Cardiac septum (tissue), 1 donor: Measurements from ENCODE around the gene ACYP1. TPM values are rescaled to one million over a fixed set of nuclear protein-coding genes. Genes with fewer than 3 reads are reported as not detected.

ENCODE experiments used
- DNase-seq: peaks from one replicate; pipeline ENCODE4 v3.0.0-alpha.2; 2020; ENCODE audit warnings: low spot score
- intact Hi-C: fragments of 100-400 bp; cut with DNase I; formaldehyde crosslinking; loops from one replicate; pipeline ENCODE4 v1.14.0; 2022
- long read RNA-seq: library from polyadenylated mRNA; unstranded; transcript quantifications from one replicate; pipeline ENCODE4 v2.0.0, GENCODE V29; 2021
- total RNA-seq: library from RNA; stranded (reverse); fragmentation: NEBNext Ultra II Directional; extraction: Animal tissue kit (Norgen Biotek cat#: 25700); gene quantifications from one replicate; pipeline ENCODE4 v1.2.1, GENCODE V29; 2021
- donor health status: DM: no; HTN: no; CAD: no.

ACYP1 gene
- 12.2 TPM for total RNA-seq
- long read RNA-seq, transcript ACYP1-201 (3 exons, 627 nt) = major isoform, 6 of 13 reads
- long read RNA-seq, partial matches to known transcripts = 1 of 13 reads
- long read RNA-seq, other reads (novel, unspliced or antisense) = 3 of 13 reads

DNA sequence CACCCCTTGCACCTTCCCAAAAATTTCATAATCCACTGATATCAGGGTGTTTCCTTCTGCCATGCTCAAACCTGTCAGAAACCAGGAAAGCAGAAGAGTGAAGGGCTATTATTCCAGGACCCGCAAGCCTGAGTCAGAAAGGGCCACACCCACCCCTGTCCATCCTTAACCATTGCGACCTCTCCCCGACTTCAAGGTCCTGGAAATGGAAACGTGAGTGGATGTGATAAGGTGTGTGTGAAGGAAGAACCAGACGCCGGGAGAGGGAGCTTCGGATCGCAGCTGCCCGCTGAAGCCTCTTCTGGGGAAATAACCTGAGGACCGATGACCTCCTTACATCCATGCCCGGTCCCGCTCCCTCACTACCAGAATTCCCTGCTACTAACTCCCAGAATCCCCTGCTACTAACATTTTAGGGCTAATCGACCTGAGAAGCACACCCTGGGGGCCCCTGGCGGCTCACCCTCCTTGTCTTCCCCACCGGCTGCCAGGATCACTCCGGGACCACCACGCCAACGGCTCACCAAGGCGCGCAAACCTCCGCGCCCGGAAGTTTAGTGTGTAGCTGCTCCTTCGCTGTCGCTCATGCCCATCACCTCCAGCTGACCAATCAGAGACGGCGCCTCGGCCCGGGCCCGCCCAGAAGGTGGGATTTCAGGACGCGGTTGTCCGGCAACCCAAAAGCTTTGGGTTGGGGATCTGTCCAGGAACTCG, at the start of gene ACYP1:
TSS of gene ACYP1 (minus strand) at position 534 of the 714 bp plus-strand sequence. CDS start at position 63, 471 bp downstream.
- peak; percentile 97 for DNase-seq
- intact Hi-C loops = no loop called here

DNA sequence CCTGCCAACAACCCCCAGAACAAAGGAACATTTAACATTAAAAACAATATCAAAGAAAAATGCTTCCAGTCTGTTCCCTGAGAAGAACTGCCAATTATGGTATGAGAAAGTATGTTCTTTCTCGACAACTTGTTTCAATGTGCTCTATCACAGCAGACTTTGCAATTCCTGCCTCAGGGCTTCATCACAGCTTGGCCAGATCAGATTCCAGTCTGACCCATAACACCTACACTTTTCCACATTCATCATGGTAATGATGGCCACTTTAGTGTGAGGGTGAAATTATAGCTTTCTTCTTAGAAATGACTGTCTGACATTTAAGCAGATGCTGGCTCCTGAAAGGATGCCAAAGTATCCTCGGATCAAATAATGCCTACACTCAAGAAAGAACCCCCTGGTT, 46.1 kb upstream of the ACYP1 start:
- intact Hi-C loops = no loop called here
- DNase-seq = no peak

- no peak for DNase-seq
- intact Hi-C loops = no loop called here
These were observed 43.4 kb upstream of the ACYP1 start for GRCh38 chr14:75107186-75107585.

DNA sequence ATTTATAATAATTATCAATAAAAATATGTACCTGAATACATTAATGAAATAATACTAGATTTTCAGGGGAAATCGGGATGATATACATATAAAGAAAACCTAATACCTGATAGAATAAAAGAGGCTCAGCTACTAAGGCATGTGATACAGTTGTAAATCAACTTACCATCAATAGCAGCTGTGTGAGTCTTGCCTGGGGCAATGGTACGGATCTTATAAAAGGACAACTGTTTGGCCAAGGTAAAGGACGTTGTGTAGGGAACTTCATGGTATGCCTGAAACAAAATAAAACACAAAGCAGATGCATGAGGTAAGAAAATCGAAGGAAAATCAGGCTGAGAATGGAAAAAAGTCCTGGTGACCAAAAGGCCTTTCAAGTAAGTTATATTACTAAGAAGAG, 37.7 kb upstream of the ACYP1 start:
- intact Hi-C loops = no loop called here
- DNase-seq = no peak

DNA sequence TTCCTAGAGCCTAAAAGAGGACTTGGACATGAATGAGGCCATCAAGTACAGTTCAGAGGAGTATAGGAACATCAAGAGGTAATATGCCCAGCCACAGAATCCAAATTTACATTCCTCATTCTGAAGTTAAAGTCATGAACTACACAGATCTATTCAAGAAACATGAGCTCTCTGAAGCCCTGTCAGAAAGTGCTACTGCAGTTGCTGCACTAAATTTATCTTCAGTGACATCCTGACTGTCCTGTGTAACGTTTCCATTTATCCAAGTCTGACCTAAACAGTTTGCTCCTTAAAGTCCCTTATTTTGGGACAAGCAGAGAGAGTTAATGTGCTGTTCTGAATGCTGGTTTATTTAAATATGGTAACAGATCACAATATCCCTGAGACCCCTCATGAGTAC, 34.9 kb upstream of the ACYP1 start:
- DNase-seq = no peak
- intact Hi-C loops = no loop called here

GRCh38 chr14:75098212-75098611, 34.4 kb upstream of the ACYP1 start:
- intact Hi-C loops = no loop called here

GRCh38 chr14:75096959-75097358, 33.1 kb upstream of the ACYP1 start:
- intact Hi-C loops = no loop called here
- DNase-seq = no peak

More at GRCh38 chr14:75098212-75098611, 34.4 kb upstream of the ACYP1 start:
- DNase-seq = no peak

DNA sequence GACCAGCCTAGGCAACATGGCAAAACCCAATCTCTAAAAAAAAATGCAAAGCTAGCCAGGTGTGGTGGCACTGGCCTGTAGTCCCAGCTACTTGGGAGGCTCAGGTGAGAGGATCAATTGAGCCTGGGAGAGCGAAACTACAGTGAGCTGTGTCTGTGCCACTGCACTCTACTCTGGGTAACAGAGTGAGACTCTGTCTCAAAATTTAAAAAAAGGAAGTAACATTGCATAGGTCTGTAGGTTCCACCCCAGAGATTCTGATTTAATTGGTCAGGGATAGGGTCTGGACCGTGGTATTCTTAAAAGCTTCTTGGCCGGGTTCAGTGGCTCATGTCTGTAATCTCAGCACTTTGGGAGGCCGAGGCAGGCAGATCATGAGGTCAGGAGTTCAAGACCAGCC, 31.9 kb upstream of the ACYP1 start:
- intact Hi-C loops = no loop called here
- DNase-seq = no peak

DNA sequence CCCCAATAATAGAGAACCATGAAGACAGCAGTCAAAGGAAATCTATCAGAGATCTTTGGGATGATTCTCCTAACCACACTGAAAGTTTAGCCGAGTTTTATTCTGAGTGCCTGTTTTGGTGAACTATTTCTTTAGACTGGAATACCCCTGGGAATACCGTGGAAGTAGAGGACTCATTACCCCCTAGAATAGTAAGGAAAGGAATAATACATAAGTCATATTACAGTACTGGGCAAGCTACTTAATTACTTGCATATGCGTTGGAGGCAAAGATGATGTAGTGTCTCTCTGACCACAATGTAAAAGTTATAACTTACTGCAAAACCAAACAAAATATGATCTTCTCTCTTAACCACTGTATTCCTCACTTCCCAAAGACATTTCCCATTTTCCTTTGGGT, 31.1 kb upstream of the ACYP1 start:
- intact Hi-C loops = no loop called here
- DNase-seq = no peak

- intact Hi-C loops = no loop called here
These were observed 28.9 kb upstream of the ACYP1 start for GRCh38 chr14:75092698-75093097.

DNA sequence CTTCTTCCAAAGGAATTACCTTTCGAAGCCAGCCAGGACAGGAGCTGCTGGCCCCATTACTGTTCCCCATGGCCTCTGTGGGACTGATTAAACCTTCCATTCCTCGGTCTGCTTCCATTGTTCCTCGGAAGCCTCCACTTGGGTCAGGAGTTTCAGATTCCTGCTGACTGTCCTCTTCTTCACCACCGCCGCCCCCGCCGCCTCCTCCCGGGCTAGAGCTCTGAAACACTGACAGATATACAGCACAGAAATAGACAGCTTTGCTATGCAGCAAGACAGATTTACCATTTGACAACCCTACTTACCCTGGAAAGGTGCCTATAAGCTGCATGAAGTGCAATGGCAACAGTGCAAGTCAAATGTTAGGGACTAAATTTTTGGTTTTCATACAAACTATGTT, 27.4 kb upstream of the ACYP1 start:
- intact Hi-C loops = no loop called here
- DNase-seq = no peak

More at GRCh38 chr14:75092698-75093097, 28.9 kb upstream of the ACYP1 start:
- no peak for DNase-seq

- intact Hi-C loops = no loop called here
- DNase-seq = no peak
These were observed 26.5 kb upstream of the ACYP1 start for GRCh38 chr14:75090353-75090752.

GRCh38 chr14:75088566-75089373, 24.9 kb upstream of the ACYP1 start:
- DNase-seq = no peak
- intact Hi-C loops = loop anchor here (2.0 kb wide), 2 partner anchors 174 to 228 kb away; no protein-coding TSS in a partner anchor

DNA sequence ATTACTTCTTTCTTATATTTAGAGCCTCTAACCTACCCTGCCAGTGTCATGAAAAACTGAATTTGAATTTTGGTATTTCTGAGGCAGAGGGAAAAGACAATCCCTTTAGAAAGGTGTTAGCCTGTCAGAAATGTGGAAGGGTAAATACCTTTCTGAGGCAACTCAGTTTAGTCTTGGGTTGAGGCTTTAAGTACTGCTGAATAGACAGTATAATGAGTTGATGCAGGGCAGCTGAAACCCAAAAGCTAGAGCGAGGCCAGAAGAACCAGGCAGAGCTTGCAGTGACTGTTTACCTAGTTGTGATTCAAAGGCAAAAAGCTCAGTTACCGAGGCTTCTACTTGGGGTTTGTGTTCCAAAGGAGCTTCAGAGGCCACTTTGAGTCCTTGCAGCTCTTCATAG, 24.3 kb upstream of the ACYP1 start:
- no peak for DNase-seq
- intact Hi-C loops = loop anchor here (2.0 kb wide), 2 partner anchors 173 to 227 kb away; no protein-coding TSS in a partner anchor

DNA sequence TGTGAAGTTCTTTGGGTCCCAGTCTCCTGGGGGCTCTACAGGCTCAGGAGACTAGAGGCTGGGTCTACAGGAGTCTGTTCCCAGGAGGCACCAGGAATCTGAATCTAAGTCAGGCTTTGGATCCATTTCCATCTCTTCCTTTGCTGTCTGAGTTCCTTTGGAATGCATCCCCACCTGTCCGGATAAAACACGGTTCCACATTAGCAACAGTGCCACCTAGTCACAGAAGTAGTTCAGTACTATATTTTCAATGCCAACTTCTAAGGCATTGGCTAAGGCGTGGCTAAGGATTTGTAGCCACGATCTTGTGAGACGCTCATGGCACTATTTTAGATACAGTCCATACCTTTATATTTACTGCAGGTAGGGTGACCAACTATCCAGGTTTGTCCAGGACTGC, 20.7 kb upstream of the ACYP1 start:
- intact Hi-C loops = no loop called here
- DNase-seq = no peak

- intact Hi-C loops = no loop called here
- DNase-seq = no peak
These were observed 19.4 kb upstream of the ACYP1 start for GRCh38 chr14:75083271-75083670.

DNA sequence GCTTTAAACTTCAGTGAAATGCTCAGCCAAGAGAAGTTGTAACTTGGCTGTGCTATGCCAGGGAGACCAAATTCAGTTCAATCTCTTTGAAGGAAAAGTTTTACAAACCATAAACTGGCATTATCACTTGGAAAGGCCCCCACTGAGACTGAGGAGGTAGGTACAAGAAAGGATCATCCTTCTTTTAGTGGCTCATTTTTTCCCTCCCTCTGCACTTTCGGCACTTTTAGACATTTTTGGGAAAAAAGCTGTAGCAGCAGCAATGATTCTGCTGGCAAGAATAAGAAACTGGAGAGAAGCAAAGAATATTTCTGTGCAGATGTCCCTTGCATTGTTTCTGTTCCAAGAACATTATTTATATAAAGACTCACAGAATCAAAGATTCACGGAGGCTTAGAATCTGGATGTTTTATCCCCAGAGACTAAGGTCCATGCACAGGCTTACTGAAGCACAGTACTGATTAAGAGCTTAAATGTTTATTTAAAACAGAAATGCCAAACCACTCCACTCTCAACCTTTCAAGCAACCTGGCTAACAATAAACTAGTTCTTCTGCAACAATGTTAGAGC, 17.9 kb upstream of the ACYP1 start:
- intact Hi-C loops = no loop called here
- DNase-seq = no peak

- DNase-seq = no peak
- intact Hi-C loops = no loop called here
These were observed 15.7 kb upstream of the ACYP1 start for GRCh38 chr14:75079521-75079920.

- DNase-seq = no peak
- intact Hi-C loops = no loop called here
These were observed 14.0 kb upstream of the ACYP1 start for GRCh38 chr14:75077794-75078193.

DNA sequence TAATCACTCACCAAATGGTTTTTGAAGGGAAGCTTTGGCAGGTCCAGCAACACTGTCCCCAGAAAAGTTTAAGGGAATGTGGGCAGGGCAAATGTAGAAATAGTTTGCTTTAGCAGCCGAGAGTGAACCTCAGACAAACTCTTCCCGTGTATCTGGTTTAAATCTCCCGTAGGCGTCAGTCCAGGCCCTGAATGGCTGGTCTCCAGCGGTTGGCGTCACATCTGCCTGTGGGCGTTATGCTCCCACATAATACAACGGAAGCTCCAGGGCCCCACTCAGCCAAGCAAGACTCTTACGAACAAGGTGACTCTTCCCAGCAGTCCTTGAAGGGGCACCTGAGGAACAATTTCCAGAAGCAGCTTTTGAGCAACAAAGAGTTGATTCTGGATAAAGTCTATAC, 6.6 kb upstream of the ACYP1 start:
- intact Hi-C loops = loop anchor here (5.0 kb wide), 1 partner anchor 148 kb away; the partner anchor contains the start of gene RPS6KL1
- DNase-seq = no peak
